Activated CD8-positive, alpha-beta memory T cell treated with anti-CD3 and anti-CD28 coated beads, Interleukin-2, amount 50 U/mL, for 4 hours (primary cell): ENCODE measurements around the gene MUS81.
"Not testable (repeated sequence)": the region's sequence is repeated elsewhere in the genome, so short reads cannot be mapped to it uniquely, and the experiment has no call there.

Experiments used
- DNase-seq: peaks from one replicate; pipeline ENCODE4 v3.0.0-alpha.2; 2020

MUS81 gene

GRCh38 chr11:65848693-65849092 lies 11.5 kb upstream of the MUS81 start:
- DNase-seq: not testable (repeated sequence)

GRCh38 chr11:65849366-65849765 lies 10.9 kb upstream of the MUS81 start:
- no peak for DNase-seq

GRCh38 chr11:65849771-65850216 lies 10.4 kb upstream of the MUS81 start:
- DNase-seq: no peak

GRCh38 chr11:65850217-65851082 lies 9.8 kb upstream of the MUS81 start:
- DNase-seq: no peak

GRCh38 chr11:65851083-65851579 lies 9.1 kb upstream of the MUS81 start:
- no peak for DNase-seq

GRCh38 chr11:65851811-65852507 lies 8.3 kb upstream of the MUS81 start:
- DNase-seq: no peak

- DNase-seq: no peak
Measured at GRCh38 chr11:65852508-65853245, 7.6 kb upstream of the MUS81 start.

- no peak for DNase-seq
Measured at GRCh38 chr11:65853246-65853979, 6.8 kb upstream of the MUS81 start.

- no peak for DNase-seq
Measured at GRCh38 chr11:65854161-65854592, 6.1 kb upstream of the MUS81 start.

GRCh38 chr11:65854852-65855837 lies 5.1 kb upstream of the MUS81 start:
- DNase-seq: no peak

- DNase-seq: no peak
Measured at GRCh38 chr11:65855927-65856363, 4.3 kb upstream of the MUS81 start.

GRCh38 chr11:65856689-65857499 lies 3.3 kb upstream of the MUS81 start:
- DNase-seq: peak; percentile 84

- DNase-seq: peak; percentile 74
Measured at GRCh38 chr11:65857500-65857852, 2.8 kb upstream of the MUS81 start.

GRCh38 chr11:65857853-65858680 lies 2.2 kb upstream of the MUS81 start, which contains the start of gene CFL1:
Gene CFL1 (minus strand): TSS chr11:65858180. CDS start chr11:65858099, 81 bp downstream.
- DNase-seq: peak; percentile 96

- DNase-seq: no peak
Measured at GRCh38 chr11:65858681-65859087, 1.5 kb upstream of the MUS81 start.

- peak; percentile 97 for DNase-seq
Measured at GRCh38 chr11:65859095-65859811, 980 bp upstream of the MUS81 start.

GRCh38 chr11:65859812-65860277 lies 388 bp upstream of the MUS81 start:
- DNase-seq: no peak

GRCh38 chr11:65861165-65861505 lies 902 bp downstream of the MUS81 start:
- no peak for DNase-seq
